HG03571 (cell line): ENCODE data around the gene DCAKD.

Experiments used
- ATAC-seq: cut with Tn5 transposase; IDR thresholded peaks from one replicate; pipeline ENCODE4 v1.9.1; 2021; ENCODE audit not compliant: unreplicated experiment

Gene DCAKD

DNA sequence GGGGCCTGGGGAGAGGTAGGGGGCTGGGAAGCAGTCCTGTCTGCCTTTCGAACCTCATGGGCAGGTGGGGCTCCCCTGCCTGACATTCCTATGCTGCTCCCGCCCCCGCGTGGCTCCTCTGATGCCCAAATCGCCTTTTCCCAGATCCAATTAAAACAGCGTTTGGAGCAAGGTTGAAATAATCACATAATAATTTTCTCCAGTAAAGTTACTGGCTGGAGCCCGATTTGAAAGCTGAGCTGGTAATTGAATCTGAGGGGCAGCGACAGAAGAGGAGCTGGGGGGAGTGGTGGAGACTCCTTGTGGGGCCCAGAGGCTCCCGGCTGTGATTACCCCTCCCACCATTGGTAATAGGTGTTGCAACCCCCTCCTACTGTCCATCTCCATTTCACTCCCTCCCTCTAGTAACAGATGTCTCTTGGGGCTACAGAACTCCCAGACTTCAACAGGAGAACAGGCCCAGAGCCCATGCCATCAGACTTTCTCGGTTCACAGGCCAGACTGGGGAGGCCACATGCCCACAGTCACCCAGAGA lies 44.4 kb downstream of the DCAKD start:
- ATAC-seq = no peak

DNA sequence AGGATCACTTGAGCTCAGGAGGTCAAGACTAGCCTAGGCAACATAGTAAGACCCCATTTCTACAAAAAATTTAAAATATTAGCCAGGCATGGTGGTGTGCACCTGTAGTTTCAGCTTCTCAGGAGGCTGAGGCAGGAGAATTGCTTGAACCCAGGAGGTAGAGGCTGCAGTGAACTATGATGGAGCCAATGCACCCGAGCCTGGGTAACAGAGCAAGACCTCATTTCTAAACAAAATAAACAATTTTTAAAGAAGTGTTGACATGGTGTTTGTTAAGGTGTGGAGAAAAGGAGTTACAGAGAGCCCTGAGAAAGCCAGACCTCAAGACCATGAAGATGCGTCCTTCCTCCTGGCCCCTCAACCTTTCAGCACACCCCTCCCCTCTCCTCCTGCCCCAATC lies 45.7 kb downstream of the DCAKD start:
- no peak for ATAC-seq

- no peak for ATAC-seq
Measured at GRCh38 chr17:45004388-45004787, 47.0 kb downstream of the DCAKD start.

DNA sequence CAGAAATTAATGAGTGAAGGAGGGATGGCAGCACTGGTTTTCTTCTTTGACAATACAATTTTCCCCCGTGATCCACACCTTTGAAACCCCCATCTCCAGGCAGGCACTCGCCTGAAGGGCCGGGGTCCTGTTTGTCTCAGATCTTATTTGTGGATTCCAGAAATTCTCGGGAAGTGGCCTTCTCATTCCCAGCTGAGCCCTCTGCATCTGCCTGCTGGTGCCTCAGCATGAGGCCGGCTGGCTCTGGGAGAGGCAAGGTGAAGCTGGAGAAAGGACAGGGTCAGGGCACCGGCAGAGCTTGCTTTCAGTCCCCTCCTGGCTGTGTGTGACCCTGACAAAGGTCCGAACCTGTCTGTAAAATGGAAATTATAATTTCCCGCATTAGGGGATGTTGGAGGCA lies 47.6 kb downstream of the DCAKD start:
- no peak for ATAC-seq

- ATAC-seq = no peak
Measured at GRCh38 chr17:45001310-45001709, 50.1 kb downstream of the DCAKD start.

GRCh38 chr17:44999433-44999832 lies 52.0 kb downstream of the DCAKD start:
- no peak for ATAC-seq

- no peak for ATAC-seq
Measured at GRCh38 chr17:44998646-44999045, 52.8 kb downstream of the DCAKD start.

- no peak for ATAC-seq
Measured at GRCh38 chr17:44997733-44998520, 53.5 kb downstream of the DCAKD start.

DNA sequence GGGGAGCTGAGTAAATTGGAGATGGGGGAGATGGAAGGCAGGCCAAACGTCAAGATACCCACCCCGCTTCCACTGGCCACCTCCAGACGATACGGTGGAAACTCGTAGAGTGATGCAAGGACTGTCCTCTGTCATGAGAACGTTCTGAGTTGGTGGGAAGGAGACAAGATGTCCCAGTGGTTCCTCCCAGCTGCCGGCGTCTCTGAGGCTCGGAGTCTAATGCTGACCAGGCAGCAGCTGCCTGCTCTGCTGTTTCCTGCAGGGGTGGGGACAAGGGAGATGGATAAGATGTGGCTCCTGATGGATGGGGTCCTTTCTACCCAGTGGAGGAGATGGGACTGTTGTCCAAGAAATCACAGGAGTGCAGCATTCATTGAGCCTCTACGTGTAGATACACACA lies 55.1 kb downstream of the DCAKD start:
- no peak for ATAC-seq

DNA sequence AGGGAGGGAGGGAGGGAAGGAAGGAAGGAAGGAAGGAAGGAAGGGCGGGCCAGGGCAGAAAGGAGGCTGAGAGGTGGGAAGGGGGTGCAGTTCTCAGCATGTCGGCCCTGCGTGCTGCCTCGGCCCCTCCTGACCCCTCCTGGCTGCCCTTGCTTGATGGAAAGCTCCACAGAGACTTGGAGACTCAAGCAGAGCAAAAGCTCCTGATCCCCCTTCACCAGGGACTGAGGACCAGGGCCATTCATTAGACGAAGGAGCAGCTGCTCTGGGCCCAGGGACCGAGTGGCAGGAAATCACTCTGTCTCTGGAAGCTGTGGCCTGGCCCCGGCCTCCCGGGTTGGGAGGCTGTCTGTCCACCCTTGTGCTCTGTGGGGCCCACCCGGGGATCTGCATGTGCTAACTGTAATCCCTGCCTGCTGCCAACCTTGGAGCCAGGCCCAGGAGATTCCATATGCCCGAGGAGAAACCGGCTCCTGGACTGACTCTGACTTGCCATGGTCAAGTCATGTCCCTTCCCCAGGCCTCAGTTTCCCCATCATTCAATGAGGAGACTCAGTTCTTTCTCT lies 55.9 kb downstream of the DCAKD start:
- ATAC-seq = no peak

- no peak for ATAC-seq
Measured at GRCh38 chr17:44992242-44992939, 59.0 kb downstream of the DCAKD start.

DNA sequence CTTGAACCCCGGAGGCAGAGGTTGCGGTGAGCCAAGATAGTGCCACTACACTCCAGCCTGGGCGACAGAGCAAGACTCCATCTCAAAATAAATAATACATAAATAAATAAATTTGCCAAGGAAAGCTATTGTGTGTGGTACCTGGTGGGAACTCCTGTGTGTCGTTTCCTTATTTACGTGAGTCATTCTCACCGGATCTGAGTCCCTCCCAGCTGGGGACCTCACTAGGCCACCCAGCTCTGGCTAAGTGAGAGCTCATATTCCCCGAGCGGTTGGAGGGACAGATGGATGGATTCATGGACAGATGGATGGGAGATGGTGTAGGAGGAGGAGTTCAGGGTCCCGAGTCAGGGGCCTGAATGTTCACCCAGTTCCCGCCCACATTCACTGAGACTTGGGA lies 60.4 kb downstream of the DCAKD start:
- no peak for ATAC-seq

DNA sequence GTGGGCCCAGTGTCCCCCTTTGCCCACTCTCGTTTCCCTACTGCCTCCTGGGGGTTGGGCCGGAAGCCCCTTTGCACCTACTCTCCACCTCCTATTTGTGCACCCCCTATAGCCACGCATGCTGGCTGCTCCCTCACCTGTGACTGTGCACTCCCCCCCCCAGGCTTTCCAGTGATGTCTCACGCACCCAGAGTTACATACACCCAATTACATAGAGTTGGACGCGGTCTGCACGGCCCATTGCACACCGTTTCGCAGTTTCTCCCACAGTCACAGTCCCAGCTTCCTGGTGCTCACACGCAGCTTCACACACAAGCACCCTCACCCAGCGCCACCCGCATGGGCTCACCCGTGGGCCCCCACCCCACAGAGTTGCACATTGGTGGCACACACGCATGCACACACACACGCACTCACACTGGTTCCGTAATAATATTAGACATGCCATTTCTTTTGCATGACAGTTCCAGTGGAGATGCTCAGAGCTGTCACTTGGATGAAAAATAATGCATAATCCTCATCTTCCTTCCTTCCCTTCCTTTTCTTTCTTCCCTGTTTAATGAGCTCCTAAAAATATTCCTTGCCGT lies 61.8 kb downstream of the DCAKD start:
- no peak for ATAC-seq

GRCh38 chr17:44988044-44988942 lies 63.1 kb downstream of the DCAKD start:
- ATAC-seq = no peak

DNA sequence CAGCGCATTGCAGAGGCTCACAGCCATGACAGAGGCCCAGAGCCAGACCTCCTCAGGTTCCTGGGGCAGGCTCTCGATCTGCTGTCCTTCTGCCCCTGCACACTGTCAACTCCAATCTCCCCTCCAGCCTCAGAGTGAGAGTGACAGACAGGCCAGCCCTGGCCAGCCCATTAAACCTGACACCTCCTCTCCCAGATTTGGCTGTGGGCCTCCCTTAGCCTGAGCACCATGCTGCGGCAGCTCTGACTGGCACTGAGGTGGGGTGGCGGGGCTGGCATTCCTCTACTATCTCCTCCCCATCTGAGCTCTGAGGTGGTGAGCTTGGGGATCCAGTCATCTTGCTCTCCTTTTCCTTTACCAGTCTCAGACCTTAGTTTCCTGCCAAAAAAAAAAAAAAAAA lies 67.9 kb downstream of the DCAKD start:
- ATAC-seq = no peak

GRCh38 chr17:44982113-44982702 lies 69.2 kb downstream of the DCAKD start:
- ATAC-seq = no peak

GRCh38 chr17:44981221-44981968 lies 70.0 kb downstream of the DCAKD start:
- ATAC-seq = no peak

DNA sequence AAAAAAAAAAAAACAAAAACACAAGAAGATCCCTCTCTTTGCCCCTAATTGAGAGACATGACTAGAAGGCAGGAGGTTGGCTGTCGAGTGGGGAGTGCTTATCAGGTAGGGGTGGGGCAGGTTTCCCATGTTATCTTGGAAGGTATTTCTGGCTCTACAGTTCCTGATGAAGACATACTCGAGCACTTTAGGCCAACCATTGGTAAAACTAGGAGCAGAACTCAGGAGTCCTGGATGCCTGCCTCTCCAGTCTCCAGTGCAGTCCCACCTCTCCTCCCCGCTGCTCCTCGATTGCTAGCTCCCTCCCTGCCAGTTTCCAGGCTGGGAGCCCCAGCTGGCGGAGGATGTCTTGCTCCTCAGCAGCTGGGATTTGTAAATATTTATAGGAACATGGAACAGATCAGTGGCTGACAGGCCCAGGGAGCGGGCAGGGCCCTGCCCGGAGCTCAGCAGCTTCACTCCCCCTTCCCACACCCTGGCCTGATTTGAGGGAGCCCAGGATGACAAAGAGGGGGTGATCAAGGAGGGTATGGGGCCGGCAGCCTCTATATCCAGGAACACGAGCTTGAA lies 71.9 kb downstream of the DCAKD start:
- no peak for ATAC-seq

- ATAC-seq = no peak
Measured at GRCh38 chr17:44978807-44979206, 72.6 kb downstream of the DCAKD start.
